Endothelial cell of umbilical vein (primary cell): Measurements from ENCODE around the gene BUB3.
A peak's percentile ranks its signal among the peaks of the same experiment; 100 is the strongest.

Experiments used
- CTCF ChIP-seq, 2 donors: IDR thresholded peaks; 1 replicate in 1 of 2; 2 replicates in 1 of 2; pipeline ENCODE4 v1.5.1; 2011; ENCODE audit warnings: low read length in 2 of 2, mild to moderate bottlenecking in 2 of 2, moderate library complexity in 2 of 2, control low read depth in 1 of 2, inconsistent platforms in 1 of 2, low read depth in 1 of 2; ENCODE audit not compliant: insufficient read depth in 1 of 2; ENCODE audit errors: extremely low read depth in 1 of 2
- EZH2 ChIP-seq: IDR thresholded peaks from 2 replicates; pipeline ENCODE4 v1.6.1; 2012; ENCODE audit warnings: borderline replicate concordance, low read depth, mild to moderate bottlenecking, moderate library complexity, low read length, inconsistent platforms; ENCODE audit not compliant: severe bottlenecking
- MAX ChIP-seq: IDR thresholded peaks from 2 replicates; pipeline ENCODE4 v1.6.1; 2011; ENCODE audit not compliant: insufficient read depth, insufficient read length
- POLR2A ChIP-seq: IDR thresholded peaks from 2 replicates; pipeline ENCODE4 v1.6.1; 2012; ENCODE audit warnings: low read depth, mild to moderate bottlenecking, control low read depth, low read length

- TF ChIP-seq CTCF (IDR thresholded peaks at IDR 0.05; ENCODE audit: extremely low read depth in 1 of 2, insufficient read depth in 1 of 2, low read depth in 1 of 2, low read length in 2 of 2) (no peak), EZH2 (peak; percentile 48), MAX (no peak), POLR2A (no peak)
Measured at GRCh38 chr10:123146013-123146893, 7.9 kb upstream of the BUB3 start.
